ENCODE data around the gene TRPC4AP. TPM values are rescaled to one million over a fixed set of nuclear protein-coding genes. Genes with fewer than 3 reads are reported as not detected.

The TRPC4AP gene
- total and polyA plus RNA-seq, 10 of the 15 experiments (the other 5 are each of a cell fraction or from before 2014, with no cell fraction given), result 1.1 to 61.7 (median 41.2) TPM

DNA sequence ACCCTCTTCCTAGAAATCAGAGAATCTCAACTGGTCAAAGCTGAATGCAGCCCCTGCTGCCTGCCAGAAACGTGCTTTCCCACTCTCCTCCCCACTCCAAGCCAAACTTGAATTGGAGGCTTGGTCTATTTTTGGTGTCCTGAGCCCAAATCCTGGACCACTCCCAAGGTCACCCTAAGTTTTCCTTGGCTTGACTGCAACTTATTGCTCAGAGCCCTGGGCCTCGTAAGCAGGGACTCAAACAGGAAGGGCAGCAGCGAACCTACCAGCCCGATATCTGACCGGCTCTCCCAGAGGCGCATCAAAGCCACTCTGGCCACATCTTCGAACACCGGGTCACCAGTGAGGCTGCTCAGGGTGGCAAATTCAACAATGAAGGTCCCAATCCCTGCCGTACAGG, 41.9 kb upstream of the TRPC4AP start:
- POLR2A ChIA-PET, result no interaction called here
- SMC1A ChIA-PET (ENCODE audit: uncharacterized antibody, unreplicated experiment), result no interaction called here
- H3K27me3 ChIP-seq (replicated peaks in 1 of 2; ENCODE audit: control insufficient read depth in 2 of 2, insufficient read depth in 2 of 2, low read length in 1 of 2), result no peaks in the 10 kb centered on the region
- ATAC-seq, result no peak
- H4K20me1 ChIP-seq (ENCODE audit: control insufficient read depth, insufficient read depth), result no peaks in the 10 kb centered on the region
- no peaks in the 10 kb centered on the region for H3K79me2 ChIP-seq (ENCODE audit: control insufficient read depth, insufficient read depth, low read length)
- intact Hi-C loops (cut with micrococcal nuclease; ENCODE audit: unreplicated experiment), result no loop called here
- no peak for DNase-seq (ENCODE audit: low read depth, low spot score)
- peaks cover 3 to 23% of the 10 kb centered on the region in 2 experiments; a peak in 3 of 4 replicates for H3K36me3 ChIP-seq (ENCODE audit: control insufficient read depth in 2 of 2, insufficient read depth in 2 of 2, low read length in 1 of 2)
- no peak overlapping the region for H2AFZ ChIP-seq (ENCODE audit: control insufficient read depth, low read depth, low read length)
- in situ Hi-C loops (cut with MboI), result no loop called here
- no peaks in the 10 kb centered on the region for H3K9me3 ChIP-seq (replicated peaks; ENCODE audit: control insufficient read depth, insufficient read depth, low read length)
- no peak overlapping the region for H3K4me2 ChIP-seq (ENCODE audit: control insufficient read depth, insufficient read depth)
- no peak overlapping the region for H3K27ac ChIP-seq (ENCODE audit: control insufficient read depth, insufficient read depth)
- H3K9ac ChIP-seq (ENCODE audit: control insufficient read depth, insufficient read depth, low read length), result no peak overlapping the region
- H3K4me1 ChIP-seq (ENCODE audit: control insufficient read depth, insufficient read depth, low read length), result no peaks in the 10 kb centered on the region
- 91% methylated on average over 9 of the region's 9 CpGs for WGBS (ENCODE audit: insufficient coverage, insufficient replicate concordance, low lambda C conversion rate, missing lambda C conversion rate)
- RAD21 ChIA-PET (ENCODE audit: unreplicated experiment), result no interaction called here
- FAIRE-seq, result no peak
- CTCF ChIA-PET, result interaction anchor here (0.9 kb wide), 1 partner anchor 11 kb away, joined by 3 read pairs; no protein-coding TSS in a partner anchor
- TF ChIP-seq, protein P1, sequence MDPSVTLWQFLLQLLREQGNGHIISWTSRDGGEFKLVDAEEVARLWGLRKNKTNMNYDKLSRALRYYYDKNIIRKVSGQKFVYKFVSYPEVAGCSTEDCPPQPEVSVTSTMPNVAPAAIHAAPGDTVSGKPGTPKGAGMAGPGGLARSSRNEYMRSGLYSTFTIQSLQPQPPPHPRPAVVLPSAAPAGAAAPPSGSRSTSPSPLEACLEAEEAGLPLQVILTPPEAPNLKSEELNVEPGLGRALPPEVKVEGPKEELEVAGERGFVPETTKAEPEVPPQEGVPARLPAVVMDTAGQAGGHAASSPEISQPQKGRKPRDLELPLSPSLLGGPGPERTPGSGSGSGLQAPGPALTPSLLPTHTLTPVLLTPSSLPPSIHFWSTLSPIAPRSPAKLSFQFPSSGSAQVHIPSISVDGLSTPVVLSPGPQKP (IDR thresholded peaks at IDR 0.05; ENCODE audit: low read depth, low read length), result no peak
- TF ChIP-seq HDAC6 (IDR thresholded peaks at IDR 0.05; ENCODE audit: unreplicated experiment), result no peak
- TF ChIP-seq JUND (IDR thresholded peaks at IDR 0.05; ENCODE audit: low read depth, low read length), result no peak
- no peak for TF ChIP-seq CBFB (IDR thresholded peaks at IDR 0.05; ENCODE audit: low read depth)
- no peak for TF ChIP-seq CEBPZ (IDR thresholded peaks at IDR 0.05; ENCODE audit: low read depth, low read length)
- TF ChIP-seq, protein P2, sequence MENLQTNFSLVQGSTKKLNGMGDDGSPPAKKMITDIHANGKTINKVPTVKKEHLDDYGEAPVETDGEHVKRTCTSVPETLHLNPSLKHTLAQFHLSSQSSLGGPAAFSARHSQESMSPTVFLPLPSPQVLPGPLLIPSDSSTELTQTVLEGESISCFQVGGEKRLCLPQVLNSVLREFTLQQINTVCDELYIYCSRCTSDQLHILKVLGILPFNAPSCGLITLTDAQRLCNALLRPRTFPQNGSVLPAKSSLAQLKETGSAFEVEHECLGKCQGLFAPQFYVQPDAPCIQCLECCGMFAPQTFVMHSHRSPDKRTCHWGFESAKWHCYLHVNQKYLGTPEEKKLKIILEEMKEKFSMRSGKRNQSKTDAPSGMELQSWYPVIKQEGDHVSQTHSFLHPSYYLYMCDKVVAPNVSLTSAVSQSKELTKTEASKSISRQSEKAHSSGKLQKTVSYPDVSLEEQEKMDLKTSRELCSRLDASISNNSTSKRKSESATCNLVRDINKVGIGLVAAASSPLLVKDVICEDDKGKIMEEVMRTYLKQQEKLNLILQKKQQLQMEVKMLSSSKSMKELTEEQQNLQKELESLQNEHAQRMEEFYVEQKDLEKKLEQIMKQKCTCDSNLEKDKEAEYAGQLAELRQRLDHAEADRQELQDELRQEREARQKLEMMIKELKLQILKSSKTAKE (IDR thresholded peaks at IDR 0.05; ENCODE audit: low read depth, poor library complexity, severe bottlenecking), result no peak
- BruUV-seq (replicated peaks), result no TSS peak
- H3K4me3 ChIP-seq, result no peak overlapping the region

All from GM12878 (cell line).